Retina (tissue), 1 donor: Measurements from ENCODE around the gene RHOT1.
"Not testable (repeated sequence)": the region's sequence is repeated elsewhere in the genome, so short reads cannot be mapped to it uniquely, and the experiment has no call there.

Experiments used
- DNase-seq: peaks from one replicate; pipeline ENCODE4 v3.0.0-alpha.2; 2016

RHOT1 gene

GRCh38 chr17:32142038-32142856 is at the start of gene RHOT1:
Gene RHOT1 (plus strand): TSS chr17:32142502. CDS start chr17:32142693, 191 bp downstream.
- DNase-seq = peak; percentile 92

GRCh38 chr17:32099686-32100085 is 42.6 kb upstream of the RHOT1 start:
- DNase-seq = no peak

- not testable (repeated sequence) for DNase-seq
These were observed 42.0 kb upstream of the RHOT1 start for GRCh38 chr17:32100323-32100722.

- no peak for DNase-seq
These were observed 41.2 kb upstream of the RHOT1 start for GRCh38 chr17:32100971-32101631.

GRCh38 chr17:32102172-32102571 is 40.1 kb upstream of the RHOT1 start:
- no peak for DNase-seq

GRCh38 chr17:32102646-32103186 is 39.6 kb upstream of the RHOT1 start:
- DNase-seq = no peak

- no peak for DNase-seq
These were observed 38.7 kb upstream of the RHOT1 start for GRCh38 chr17:32103476-32104113.

GRCh38 chr17:32104158-32104557 is 38.1 kb upstream of the RHOT1 start:
- no peak for DNase-seq

- DNase-seq = not testable (repeated sequence)
These were observed 35.8 kb upstream of the RHOT1 start for GRCh38 chr17:32106471-32106981.

GRCh38 chr17:32107194-32107593 is 35.1 kb upstream of the RHOT1 start:
- not testable (repeated sequence) for DNase-seq

- DNase-seq = no peak
These were observed 31.7 kb upstream of the RHOT1 start for GRCh38 chr17:32110596-32110995.

- DNase-seq = peak; percentile 32
These were observed 31.0 kb upstream of the RHOT1 start for GRCh38 chr17:32111141-32111771.

- no peak for DNase-seq
These were observed 29.9 kb upstream of the RHOT1 start for GRCh38 chr17:32112416-32112815.

GRCh38 chr17:32114536-32114935 is 27.8 kb upstream of the RHOT1 start:
- no peak for DNase-seq

- not testable (repeated sequence) for DNase-seq
These were observed 26.8 kb upstream of the RHOT1 start for GRCh38 chr17:32115546-32115945.

GRCh38 chr17:32116937-32117336 is 25.4 kb upstream of the RHOT1 start:
- no peak for DNase-seq

GRCh38 chr17:32117399-32117798 is 24.9 kb upstream of the RHOT1 start:
- DNase-seq = no peak

GRCh38 chr17:32118088-32118487 is 24.2 kb upstream of the RHOT1 start:
- not testable (repeated sequence) for DNase-seq

- DNase-seq = no peak
These were observed 23.5 kb upstream of the RHOT1 start for GRCh38 chr17:32118835-32119234.

- DNase-seq = no peak
These were observed 22.2 kb upstream of the RHOT1 start for GRCh38 chr17:32120141-32120540.

- DNase-seq = no peak
These were observed 21.6 kb upstream of the RHOT1 start for GRCh38 chr17:32120716-32121115.

- no peak for DNase-seq
These were observed 18.5 kb upstream of the RHOT1 start for GRCh38 chr17:32123782-32124181.
